ENCODE results near the gene TOPAZ1. TPM values are rescaled to one million over a fixed set of nuclear protein-coding genes. Genes with fewer than 3 reads are reported as not detected.

The TOPAZ1 gene
- total RNA-seq, 1 donor from 2014 or later = not detected

- Histone ChIP-seq H3F3A (ENCODE audit: low read depth) (no peaks in the 10 kb centered on the region), H3K4me1 (no peaks in the 10 kb centered on the region), H3K27me3 (no peaks in the 10 kb centered on the region), H3K4me3 (no peak overlapping the region), H3K9ac (no peak overlapping the region), H3K4me2 (no peak overlapping the region), H2AFZ (replicated peaks) (no peak overlapping the region), H3K27ac (no peak overlapping the region), H4K20me1 (ENCODE audit: low read depth) (no peaks in the 10 kb centered on the region), H3K79me2 (ENCODE audit: low read depth) (no peaks in the 10 kb centered on the region), H3K36me3 (no peaks in the 10 kb centered on the region), H3K9me3 (ENCODE audit: low read depth) (no peaks in the 10 kb centered on the region)
- Mint-ChIP-seq H3K4me3 (no peak overlapping the region), H3K27me3 (ENCODE audit: insufficient read depth, low read depth) (peaks cover 2% of the 10 kb centered on the region), H3K9me3 (no peaks in the 10 kb centered on the region), H3K4me1 (no peaks in the 10 kb centered on the region), H3K36me3 (no peaks in the 10 kb centered on the region), H3K27ac (no peak overlapping the region)
- DNase-seq (ENCODE audit: low spot score) = no peak
- TF ChIP-seq EZH2phosphoT487 (IDR thresholded peaks at IDR 0.05) = no peak
These were observed 30.5 kb downstream of the TOPAZ1 start for GRCh38 chr3:44272191-44272590.

GRCh38 chr3:44277925-44278324, 36.2 kb downstream of the TOPAZ1 start:
- DNase-seq (ENCODE audit: low spot score) = no peak
- H3K4me1 ChIP-seq = no peaks in the 10 kb centered on the region
- H3K9ac ChIP-seq = no peak overlapping the region
- no peaks in the 10 kb centered on the region for H3K27me3 ChIP-seq
- no peaks in the 10 kb centered on the region for H3K79me2 ChIP-seq (ENCODE audit: low read depth)
- H3K36me3 ChIP-seq = no peaks in the 10 kb centered on the region
- H3K9me3 ChIP-seq (ENCODE audit: low read depth) = no peaks in the 10 kb centered on the region
- no peak overlapping the region for H2AFZ ChIP-seq (replicated peaks)
- Mint-ChIP-seq H3K4me3 (no peak overlapping the region), H3K9me3 (no peaks in the 10 kb centered on the region), H3K4me1 (no peaks in the 10 kb centered on the region), H3K27ac (no peak overlapping the region), H3K27me3 (ENCODE audit: insufficient read depth, low read depth) (peaks cover 2% of the 10 kb centered on the region), H3K36me3 (no peaks in the 10 kb centered on the region)
- no peaks in the 10 kb centered on the region for H4K20me1 ChIP-seq (ENCODE audit: low read depth)
- no peaks in the 10 kb centered on the region for H3F3A ChIP-seq (ENCODE audit: low read depth)
- TF ChIP-seq EZH2phosphoT487 (IDR thresholded peaks at IDR 0.05) (no peak), CTCF (IDR thresholded peaks at IDR 0.05) (no peak), EZH2 (IDR thresholded peaks at IDR 0.05) (no peak)
- no peak overlapping the region for H3K4me3 ChIP-seq
- H3K4me2 ChIP-seq = no peak overlapping the region
- H3K27ac ChIP-seq = no peak overlapping the region

GRCh38 chr3:44280077-44280476, 38.4 kb downstream of the TOPAZ1 start:
- H3K27ac ChIP-seq = no peak overlapping the region
- no peaks in the 10 kb centered on the region for H3K9me3 ChIP-seq (ENCODE audit: low read depth)
- Mint-ChIP-seq H3K36me3 (no peaks in the 10 kb centered on the region), H3K4me1 (no peaks in the 10 kb centered on the region), H3K9me3 (no peaks in the 10 kb centered on the region), H3K27me3 (ENCODE audit: insufficient read depth, low read depth) (peaks cover 2% of the 10 kb centered on the region), H3K4me3 (no peak overlapping the region), H3K27ac (no peak overlapping the region)
- H3K27me3 ChIP-seq = no peaks in the 10 kb centered on the region
- no peak overlapping the region for H3K4me3 ChIP-seq
- H2AFZ ChIP-seq (replicated peaks) = peak overlapping the region; percentile 21
- no peaks in the 10 kb centered on the region for H3K36me3 ChIP-seq
- H3K4me2 ChIP-seq = no peak overlapping the region
- no peak for DNase-seq (ENCODE audit: low spot score)
- no peak overlapping the region for H3K9ac ChIP-seq
- no peaks in the 10 kb centered on the region for H3F3A ChIP-seq (ENCODE audit: low read depth)
- TF ChIP-seq EZH2 (IDR thresholded peaks at IDR 0.05) = no peak
- no peak for TF ChIP-seq EZH2phosphoT487 (IDR thresholded peaks at IDR 0.05)
- TF ChIP-seq CTCF (IDR thresholded peaks at IDR 0.05) = no peak
- no peaks in the 10 kb centered on the region for H3K4me1 ChIP-seq
- no peaks in the 10 kb centered on the region for H3K79me2 ChIP-seq (ENCODE audit: low read depth)
- no peaks in the 10 kb centered on the region for H4K20me1 ChIP-seq (ENCODE audit: low read depth)

- Histone ChIP-seq H3K4me1 (no peaks in the 10 kb centered on the region), H3K36me3 (no peaks in the 10 kb centered on the region), H3K27ac (no peak overlapping the region), H3K9me3 (ENCODE audit: low read depth) (no peaks in the 10 kb centered on the region), H4K20me1 (ENCODE audit: low read depth) (no peaks in the 10 kb centered on the region), H3K4me3 (no peak overlapping the region), H3F3A (ENCODE audit: low read depth) (no peaks in the 10 kb centered on the region), H2AFZ (replicated peaks) (peak overlapping the region; percentile 21), H3K9ac (no peak overlapping the region), H3K79me2 (ENCODE audit: low read depth) (no peaks in the 10 kb centered on the region), H3K4me2 (no peak overlapping the region), H3K27me3 (no peaks in the 10 kb centered on the region)
- TF ChIP-seq EZH2phosphoT487 (IDR thresholded peaks at IDR 0.05) (no peak), EZH2 (IDR thresholded peaks at IDR 0.05) (no peak), CTCF (IDR thresholded peaks at IDR 0.05) (no peak)
- Mint-ChIP-seq H3K9me3 (no peaks in the 10 kb centered on the region), H3K4me1 (no peaks in the 10 kb centered on the region), H3K4me3 (no peak overlapping the region), H3K27ac (no peak overlapping the region), H3K36me3 (no peaks in the 10 kb centered on the region), H3K27me3 (ENCODE audit: insufficient read depth, low read depth) (no peaks in the 10 kb centered on the region)
- no peak for DNase-seq (ENCODE audit: low spot score)
These were observed 38.9 kb downstream of the TOPAZ1 start for GRCh38 chr3:44280631-44281030.

Data from neural progenitor cell (in vitro differentiated cells).